Stomach (tissue), 9 donors: ENCODE data around the gene MT1M. TPM values are rescaled to one million over a fixed set of nuclear protein-coding genes. Genes with fewer than 3 reads are reported as not detected.

Source experiments
- DNase-seq, 2 donors: peaks; one replicate each; pipeline versions ENCODE4 v3.0.0 to v3.0.0-alpha.2; 2013 to 2019
- H3K27ac ChIP-seq, 5 donors: fragments of 200-600 bp in 4 of 5; sonication (generic) in 4 of 5; one replicate each; pipeline ENCODE4 v1.5.1; 2013 to 2019; ENCODE audit warnings: mild to moderate bottlenecking in 1 of 5, moderate library complexity in 1 of 5
- H3K27me3 ChIP-seq, 3 donors: fragments of 200-600 bp; sonication (generic); one replicate each; pipeline ENCODE4 v1.5.1; 2017 to 2019; ENCODE audit warnings: mixed run types in 1 of 3
- H3K36me3 ChIP-seq, 4 donors: fragments of 200-600 bp; sonication (generic); 1 replicate in 3 of 4; 2 replicates in 1 of 4; pipeline ENCODE4 v1.5.1; 2016 to 2019
- H3K4me1 ChIP-seq, 4 donors: fragments of 200-600 bp; sonication (generic); one replicate each; pipeline ENCODE4 v1.5.1; 2016 to 2019
- H3K4me3 ChIP-seq, 4 donors: fragments of 200-600 bp; sonication (generic) in 3 of 4; one replicate each; pipeline ENCODE4 v1.5.1; 2016 to 2019; ENCODE audit warnings: mild to moderate bottlenecking in 1 of 4
- H3K9me3 ChIP-seq, 4 donors: fragments of 200-600 bp; sonication (generic); one replicate each; pipeline ENCODE4 v1.5.1; 2016 to 2019
- CTCF ChIP-seq, 7 experiments: fragments of 450-650 bp in 4 of 7; fragments of 200-600 bp in 3 of 7; sonication (generic) in 3 of 7; IDR thresholded peaks; one replicate each; pipeline ENCODE4 v1.5.1; 2016 to 2019; ENCODE audit warnings: antibody characterized with exemption in 7 of 7, control low read depth in 2 of 7, mild to moderate bottlenecking in 1 of 7
- EP300 ChIP-seq: sonication (generic); formaldehyde crosslinking; IDR thresholded peaks from one replicate; pipeline ENCODE4 v1.6.1; 2017; ENCODE audit warnings: antibody characterized with exemption
- POLR2A ChIP-seq, 4 donors: fragments of 450-650 bp; IDR thresholded peaks; one replicate each; pipeline ENCODE4 v1.6.1; 2016; ENCODE audit warnings: antibody characterized with exemption in 4 of 4, control low read depth in 2 of 4, mild to moderate bottlenecking in 1 of 4, moderate library complexity in 1 of 4
- POLR2AphosphoS5 ChIP-seq, 3 donors: sonication (generic); formaldehyde crosslinking; IDR thresholded peaks; one replicate each; pipeline ENCODE4 v1.6.1; 2016; ENCODE audit warnings: antibody characterized with exemption in 3 of 3
- WGBS, 5 donors: extraction: QIAGEN DNeasy Blood & Tissue Kit in 3 of 5; methylation state at CpG; one replicate each; pipeline versions ENCODE4 v1.1.5 to v1.1.7; 2013 to 2018; 5-methylcytosine and 5-hydroxymethylcytosine counted together
- intact Hi-C: fragments of 100-400 bp; cut with DNase I; formaldehyde crosslinking; loops from one replicate; pipeline ENCODE4 v1.15.1; 2023; ENCODE audit warnings: low total_unique reads
- polyA plus RNA-seq, 3 donors: library from polyadenylated mRNA; stranded (reverse); fragments of 200-250 nt; gene quantifications; one replicate each; pipeline ENCODE4 v1.2.3, GENCODE V29; 2013
- total RNA-seq, 5 donors: library from RNA; depleted of rRNA; stranded (reverse); fragments of >200 nt; gene quantifications; one replicate each; pipeline versions ENCODE4 v1.1.0 to v1.2.3, GENCODE V29; 2014 to 2016
- donor health status: healthy with polysubstance abuse.
- donor health status: Bipolar disorder and iron deficiency.
- donor health status: healthy.

MT1M gene
- total and polyA plus RNA-seq, 8 donors = 5.2 to 155 (median 57.4) TPM; not detected in 1

- Histone ChIP-seq H3K36me3 (no peaks in the 10 kb centered on the region), H3K27ac (no peak overlapping the region), H3K4me1 (peaks cover 26 to 52% (median 35%) of the 10 kb centered on the region in 4 donors), H3K9me3 (no peaks in the 10 kb centered on the region), H3K27me3 (peaks cover 0 to 17% (median 0%) of the 10 kb centered on the region in 3 donors), H3K4me3 (no peak overlapping the region)
- intact Hi-C loops = no loop called here
- DNase-seq = no peak
- TF ChIP-seq POLR2A (IDR thresholded peaks at IDR 0.05) (no peak), CTCF (IDR thresholded peaks at IDR 0.05) (no peak), EP300 (no peak), POLR2AphosphoS5 (IDR thresholded peaks at IDR 0.05) (no peak)
- WGBS, 5 donors = 30 to 59% (median 36%) methylated on average over 3 of the region's 3 CpGs
Observed at GRCh38 chr16:56615353-56615752, 17.1 kb upstream of the MT1M start.

DNA sequence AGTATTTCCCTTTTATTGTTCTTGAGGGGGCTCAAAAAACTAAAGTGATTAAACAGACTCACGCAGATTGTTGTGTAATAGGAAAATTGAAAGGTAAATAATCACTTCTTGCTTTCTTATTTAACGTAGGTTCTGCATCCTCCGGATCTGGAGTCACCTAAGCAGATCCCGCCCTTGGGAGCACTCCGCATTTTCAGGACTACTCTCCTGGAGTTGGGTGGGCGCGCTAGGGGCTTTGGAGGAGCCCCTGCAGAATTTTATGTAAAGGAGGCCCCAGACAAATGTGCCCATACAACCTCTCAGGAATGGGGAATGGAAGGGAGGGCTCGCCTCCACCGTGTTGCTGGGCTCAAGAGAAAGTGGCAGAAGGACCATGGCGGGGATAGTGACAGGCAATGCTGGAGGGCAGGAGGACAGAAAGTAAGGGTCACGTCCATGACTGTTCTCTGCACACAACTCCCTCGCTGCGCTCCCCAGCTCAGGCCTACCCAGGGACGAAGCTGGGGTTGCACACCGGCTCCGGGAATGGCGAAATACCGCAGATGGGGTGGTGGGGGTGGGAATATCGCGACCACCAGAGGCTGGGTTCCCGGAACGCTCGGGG, 15.7 kb upstream of the MT1M start:
- H3K27ac ChIP-seq = peak overlapping the region; percentile 64 to 77 (median 70)
- DNase-seq = no peak
- intact Hi-C loops = no loop called here
- H3K9me3 ChIP-seq = no peaks in the 10 kb centered on the region
- WGBS, 5 donors = 49 to 62% (median 53%) methylated on average over 23 of the region's 23 CpGs
- TF ChIP-seq POLR2AphosphoS5 (IDR thresholded peaks at IDR 0.05) = no peak
- TF ChIP-seq POLR2A (IDR thresholded peaks at IDR 0.05) = no peak
- TF ChIP-seq EP300 = no peak
- H3K4me3 ChIP-seq = peak overlapping the region; percentile 42 to 47 (median 44)
- H3K36me3 ChIP-seq = no peaks in the 10 kb centered on the region
- H3K4me1 ChIP-seq = peaks cover 15 to 39% (median 23%) of the 10 kb centered on the region in 4 donors
- peaks cover 0 to 17% (median 0%) of the 10 kb centered on the region in 3 donors for H3K27me3 ChIP-seq

DNA sequence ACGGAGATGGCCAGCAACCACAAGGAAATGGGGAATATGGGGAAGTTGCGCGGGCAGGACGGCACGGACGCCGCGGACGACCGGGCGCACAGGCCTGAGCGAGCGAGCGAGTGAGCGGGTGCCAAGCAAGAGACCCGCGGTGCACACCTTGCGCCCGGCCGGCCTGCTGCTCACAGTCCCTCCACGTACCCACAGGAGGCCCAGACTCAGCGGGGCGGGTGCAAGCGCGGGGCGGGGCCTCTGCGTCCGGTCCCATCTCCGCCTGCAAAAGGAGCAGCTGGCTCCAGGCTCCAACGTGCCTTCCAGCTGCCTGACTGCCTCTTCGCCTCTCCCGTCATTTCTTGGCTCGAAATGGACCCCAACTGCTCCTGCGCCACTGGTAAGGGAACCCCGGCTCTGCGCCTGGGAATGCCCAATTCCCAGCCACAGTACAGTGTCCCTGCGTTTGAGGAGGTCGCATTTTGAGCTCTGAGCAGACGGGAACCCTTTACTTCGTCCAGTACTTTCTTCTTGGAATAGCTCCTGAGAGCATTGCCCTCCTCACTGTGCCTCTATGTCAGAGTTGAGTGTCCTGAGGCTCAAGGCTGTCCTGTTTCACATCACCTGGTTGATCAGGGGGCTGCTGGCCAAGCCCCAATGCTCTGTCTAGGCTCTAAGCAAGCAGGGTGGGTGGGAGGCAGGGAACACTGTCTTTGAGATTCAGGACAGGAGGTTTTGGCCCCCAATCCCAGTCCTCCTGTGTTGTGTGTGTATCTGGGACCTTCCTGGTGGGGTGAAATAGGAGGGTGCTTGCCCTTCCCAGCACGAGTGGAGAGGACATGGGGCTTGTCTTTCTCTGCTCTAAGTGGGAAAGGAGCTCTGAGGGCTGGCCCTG, 15.0 kb upstream of the MT1M start:
- intact Hi-C loops = no loop called here
- Histone ChIP-seq H3K36me3 (no peaks in the 10 kb centered on the region), H3K4me3 (peak overlapping the region; percentile 42 to 47 (median 44)), H3K9me3 (no peaks in the 10 kb centered on the region), H3K4me1 (peaks cover 14 to 39% (median 22%) of the 10 kb centered on the region in 4 donors), H3K27me3 (peaks cover 0 to 17% (median 0%) of the 10 kb centered on the region in 3 donors), H3K27ac (peak overlapping the region; percentile 64 to 77 (median 70))
- TF ChIP-seq POLR2AphosphoS5 (IDR thresholded peaks at IDR 0.05) = peak in 2 of 3 donors; percentile 74 to 78
- peak in 1 of 7 experiments; percentile 3 for TF ChIP-seq CTCF (IDR thresholded peaks at IDR 0.05)
- no peak for TF ChIP-seq POLR2A (IDR thresholded peaks at IDR 0.05)
- DNase-seq = peak; percentile 80 to 87
- WGBS, 5 donors = 1 to 5% (median 3%) methylated on average over 23 to 40 of the region's 41 CpGs

GRCh38 chr16:56618138-56618537, 14.3 kb upstream of the MT1M start:
- H3K36me3 ChIP-seq = no peaks in the 10 kb centered on the region
- TF ChIP-seq POLR2AphosphoS5 (IDR thresholded peaks at IDR 0.05) (no peak), CTCF (IDR thresholded peaks at IDR 0.05) (no peak), EP300 (no peak), POLR2A (IDR thresholded peaks at IDR 0.05) (no peak)
- no peaks in the 10 kb centered on the region for H3K9me3 ChIP-seq
- peak overlapping the region in 1 of 4 donors; percentile 45 for H3K4me3 ChIP-seq
- peaks cover 14 to 39% (median 22%) of the 10 kb centered on the region in 4 donors for H3K4me1 ChIP-seq
- intact Hi-C loops = no loop called here
- WGBS, 5 donors = 66 to 73% (median 71%) methylated on average over 6 of the region's 6 CpGs
- H3K27me3 ChIP-seq = peaks cover 0 to 17% (median 0%) of the 10 kb centered on the region in 3 donors
- H3K27ac ChIP-seq = peak overlapping the region in 1 of 5 donors; percentile 77
- DNase-seq = no peak
